OCI-LY3 (cell line): ENCODE data around the gene ZNF408.

Source experiments
- CTCF ChIP-seq: fragments of 200-600, 300-600 bp; sonication (generic); IDR thresholded peaks from 2 replicates; pipeline ENCODE4 v1.5.1; 2014; ENCODE audit warnings: antibody characterized with exemption, low read length, low read depth
- EZH2phosphoT487 ChIP-seq: fragments of 200-600 bp; shearing (Covaris generic); IDR thresholded peaks from 2 replicates; pipeline ENCODE4 v1.6.1; 2018; ENCODE audit warnings: antibody characterized with exemption, mixed run types, low read depth

GRCh38 chr11:46676436-46677158 lies 24.2 kb upstream of the ZNF408 start:
- TF ChIP-seq CTCF = no peak
- no peak for TF ChIP-seq EZH2phosphoT487
